GM23338 (cell line): ENCODE data around the gene ADH6. TPM values are rescaled to one million over a fixed set of nuclear protein-coding genes. Genes with fewer than 3 reads are reported as not detected.

Experiments used
- ATAC-seq: fragments of 200-7000 bp; cut with Tn5 transposase; 3 replicates; pipeline ENCODE4 v1.9.1; 2020
- DNase-seq: peaks from one replicate; pipeline ENCODE4 v3.0.0-alpha.2; 2015; ENCODE audit warnings: low spot score
- H2AFZ ChIP-seq: fragments of 200-600 bp; sonication (generic); 2 replicates; pipeline ENCODE4 v1.8.0; 2016; ENCODE audit warnings: antibody characterized with exemption, mild to moderate bottlenecking, moderate library complexity
- H3F3A ChIP-seq: fragments of 200-600 bp; sonication (generic); replicated peaks from 2 replicates; pipeline ENCODE4 v1.8.0; 2017; ENCODE audit warnings: antibody characterized with exemption, mixed run types, low read depth
- H3K27ac ChIP-seq: fragments of 200-600 bp; sonication (generic); 2 replicates; pipeline ENCODE4 v1.6.1; 2016; ENCODE audit warnings: low read depth
- H3K27me3 ChIP-seq: fragments of 200-600 bp; sonication (generic); 2 replicates; pipeline ENCODE4 v1.8.0; 2016; ENCODE audit warnings: mild to moderate bottlenecking, mixed run types, moderate library complexity; ENCODE audit not compliant: insufficient read depth
- H3K36me3 ChIP-seq: fragments of 200-600 bp; sonication (generic); 2 replicates; pipeline ENCODE4 v1.8.0; 2016; ENCODE audit warnings: mild to moderate bottlenecking; ENCODE audit not compliant: insufficient read depth
- H3K4me1 ChIP-seq: fragments of 200-600 bp; sonication (generic); 2 replicates; pipeline ENCODE4 v1.8.0; 2016; ENCODE audit warnings: mild to moderate bottlenecking, moderate library complexity; ENCODE audit not compliant: insufficient read depth
- H3K4me2 ChIP-seq: fragments of 200-600 bp; sonication (generic); 2 replicates; pipeline ENCODE4 v1.7.1; 2017; ENCODE audit warnings: mixed run types
- H3K4me3 ChIP-seq: fragments of 200-600 bp; sonication (generic); 2 replicates; pipeline ENCODE4 v1.6.1; 2016; ENCODE audit warnings: mixed run types
- H3K79me2 ChIP-seq: fragments of 200-600 bp; sonication (generic); replicated peaks from 2 replicates; pipeline ENCODE4 v1.8.0; 2017; ENCODE audit warnings: mild to moderate bottlenecking; ENCODE audit not compliant: insufficient read depth
- H3K9me2 ChIP-seq: fragments of 200-600 bp; sonication (generic); 2 replicates; pipeline ENCODE4 v1.8.0; 2017; ENCODE audit not compliant: insufficient read depth
- H4K20me1 ChIP-seq: fragments of 200-600 bp; sonication (generic); replicated peaks from 2 replicates; pipeline ENCODE4 v1.8.0; 2017; ENCODE audit warnings: mild to moderate bottlenecking; ENCODE audit not compliant: insufficient read depth
- H3K27ac Mint-ChIP-seq: 2 replicates; pipeline ENCODE4 v1.8.0; 2020; ENCODE audit warnings: inconsistent platforms, mild to moderate bottlenecking, moderate library complexity, mixed read lengths
- H3K27me3 Mint-ChIP-seq: 3 replicates; pipeline ENCODE4 v1.8.0; 2022; ENCODE audit warnings: low read depth, mild to moderate bottlenecking, moderate library complexity, mixed read lengths, inconsistent platforms; ENCODE audit not compliant: insufficient read depth, poor library complexity
- H3K36me3 Mint-ChIP-seq: 3 replicates; pipeline ENCODE4 v1.8.0; 2021; ENCODE audit warnings: low read depth, mild to moderate bottlenecking, inconsistent platforms, moderate library complexity, mixed read lengths
- H3K4me1 Mint-ChIP-seq: 3 replicates; pipeline ENCODE4 v1.8.0; 2020; ENCODE audit warnings: mild to moderate bottlenecking, inconsistent platforms, mixed read lengths
- H3K4me3 Mint-ChIP-seq: 3 replicates; pipeline ENCODE4 v1.8.0; 2021; ENCODE audit warnings: moderate library complexity, mild to moderate bottlenecking, inconsistent platforms, mixed read lengths
- H3K9me3 Mint-ChIP-seq: 3 replicates; pipeline ENCODE4 v1.8.0; 2020; ENCODE audit warnings: moderate library complexity, mild to moderate bottlenecking, inconsistent platforms, mixed read lengths
- CREB1 ChIP-seq: fragments of 250-450 bp; sonication (Bioruptor Pico); IDR thresholded peaks from 2 replicates; pipeline ENCODE4 v1.5.0; 2020; ENCODE audit warnings: low read depth, mild to moderate bottlenecking, moderate library complexity
- CTCF ChIP-seq, 2 experiments: fragments of 200-600 bp in 1 of 2; sonication (generic) in 1 of 2; conservative IDR thresholded peaks; 2 replicates each; pipeline versions ENCODE4 v1.5.1 to v1.6.1; 2016 to 2017; ENCODE audit warnings: antibody characterized with exemption in 2 of 2, low read depth in 2 of 2, mild to moderate bottlenecking in 2 of 2, moderate library complexity in 1 of 2
- ETS1 ChIP-seq: IDR thresholded peaks from 2 replicates; pipeline ENCODE4 v1.6.1; 2016; ENCODE audit warnings: antibody characterized with exemption
- EZH2 ChIP-seq: fragments of 200-600 bp; sonication (generic); IDR thresholded peaks from one replicate; pipeline ENCODE4 v1.8.0; 2017; ENCODE audit warnings: antibody characterized with exemption, mild to moderate bottlenecking, low read depth; ENCODE audit not compliant: unreplicated experiment
- JUNB ChIP-seq: IDR thresholded peaks from one replicate; pipeline ENCODE4 v1.6.1; 2016; ENCODE audit warnings: antibody characterized with exemption; ENCODE audit not compliant: unreplicated experiment
- NANOG ChIP-seq: IDR thresholded peaks from 2 replicates; pipeline ENCODE4 v1.6.1; 2016; ENCODE audit warnings: antibody characterized with exemption, borderline replicate concordance
- REST ChIP-seq: IDR thresholded peaks from one replicate; pipeline ENCODE4 v1.6.1; 2018; ENCODE audit warnings: antibody characterized with exemption; ENCODE audit not compliant: unreplicated experiment
- STAT1 ChIP-seq: IDR thresholded peaks from one replicate; pipeline ENCODE4 v1.6.1; 2016; ENCODE audit warnings: antibody characterized with exemption; ENCODE audit not compliant: unreplicated experiment
- ZNF114 ChIP-seq: fragments of 250-450 bp; sonication (Bioruptor Pico); IDR thresholded peaks from 2 replicates; pipeline ENCODE4 v1.5.0; 2020; ENCODE audit warnings: mild to moderate bottlenecking, moderate library complexity
- ZNF331 ChIP-seq: fragments of 250-450 bp; sonication (Bioruptor Pico); IDR thresholded peaks from 2 replicates; pipeline ENCODE4 v1.5.0; 2020; ENCODE audit warnings: low read depth, mild to moderate bottlenecking, moderate library complexity
- polyA plus RNA-seq: library from polyadenylated mRNA; unstranded; fragments of >200 nt; fragmentation: Nextera tagmentation; extraction: Ambion mirVana; gene quantifications from 2 replicates; pipeline ENCODE4 v1.2.1, GENCODE V29; 2016
- total RNA-seq: library from RNA; depleted of rRNA; stranded (reverse); fragments of >200 nt; shearing (Covaris generic); gene quantifications from 2 replicates; pipeline ENCODE4 v1.2.3, GENCODE V29; 2014

The ADH6 gene
- total and polyA plus RNA-seq, 2 experiments from 2014 or later = 0.58 TPM; not detected in 1

- TF ChIP-seq NANOG (no peak), ZNF114 (no peak), CTCF (conservative IDR thresholded peaks at IDR 0.05; ENCODE audit: low read depth in 2 of 2) (no peak), STAT1 (no peak), ZNF331 (no peak), REST (no peak), CREB1 (no peak)
Observed at GRCh38 chr4:99165978-99166377, 53.1 kb downstream of the ADH6 start (continued).

GRCh38 chr4:99161373-99162099 is 57.5 kb downstream of the ADH6 start:
- peaks cover 12% of the 10 kb centered on the region; the same call in 1 of the 2 replicates for H3K9me2 ChIP-seq
- peaks cover 3% of the 10 kb centered on the region; the same call in 2 of the 3 replicates for H3K9me3 Mint-ChIP-seq
- H3K4me3 Mint-ChIP-seq = no peak overlapping the region
- H3K4me1 ChIP-seq = no peaks in the 10 kb centered on the region
- H3F3A ChIP-seq = no peaks in the 10 kb centered on the region
- no peaks in the 10 kb centered on the region for H3K27me3 ChIP-seq
- H3K4me2 ChIP-seq = no peak overlapping the region
- H3K27ac ChIP-seq = no peak overlapping the region
- H3K4me1 Mint-ChIP-seq = no peaks in the 10 kb centered on the region
- H3K4me3 ChIP-seq = no peak overlapping the region
- H2AFZ ChIP-seq = no peak overlapping the region
- DNase-seq = no peak
- no peaks in the 10 kb centered on the region for H3K27me3 Mint-ChIP-seq
- no peak for ATAC-seq
- no peaks in the 10 kb centered on the region for H3K79me2 ChIP-seq
- H3K27ac Mint-ChIP-seq = no peak overlapping the region
- H3K36me3 ChIP-seq = no peaks in the 10 kb centered on the region
- H4K20me1 ChIP-seq = no peaks in the 10 kb centered on the region
- TF ChIP-seq CREB1 (no peak), REST (no peak), JUNB (no peak), ZNF114 (no peak), EZH2 (no peak), CTCF (conservative IDR thresholded peaks at IDR 0.05; ENCODE audit: low read depth in 2 of 2) (no peak), ZNF331 (no peak), ETS1 (no peak)
- H3K36me3 Mint-ChIP-seq = no peaks in the 10 kb centered on the region
